ENCODE results near the gene FNDC7.
"Not testable (repeated sequence)": the region's sequence is repeated elsewhere in the genome, so short reads cannot be mapped to it uniquely, and the experiment has no call there.

Gene FNDC7

DNA sequence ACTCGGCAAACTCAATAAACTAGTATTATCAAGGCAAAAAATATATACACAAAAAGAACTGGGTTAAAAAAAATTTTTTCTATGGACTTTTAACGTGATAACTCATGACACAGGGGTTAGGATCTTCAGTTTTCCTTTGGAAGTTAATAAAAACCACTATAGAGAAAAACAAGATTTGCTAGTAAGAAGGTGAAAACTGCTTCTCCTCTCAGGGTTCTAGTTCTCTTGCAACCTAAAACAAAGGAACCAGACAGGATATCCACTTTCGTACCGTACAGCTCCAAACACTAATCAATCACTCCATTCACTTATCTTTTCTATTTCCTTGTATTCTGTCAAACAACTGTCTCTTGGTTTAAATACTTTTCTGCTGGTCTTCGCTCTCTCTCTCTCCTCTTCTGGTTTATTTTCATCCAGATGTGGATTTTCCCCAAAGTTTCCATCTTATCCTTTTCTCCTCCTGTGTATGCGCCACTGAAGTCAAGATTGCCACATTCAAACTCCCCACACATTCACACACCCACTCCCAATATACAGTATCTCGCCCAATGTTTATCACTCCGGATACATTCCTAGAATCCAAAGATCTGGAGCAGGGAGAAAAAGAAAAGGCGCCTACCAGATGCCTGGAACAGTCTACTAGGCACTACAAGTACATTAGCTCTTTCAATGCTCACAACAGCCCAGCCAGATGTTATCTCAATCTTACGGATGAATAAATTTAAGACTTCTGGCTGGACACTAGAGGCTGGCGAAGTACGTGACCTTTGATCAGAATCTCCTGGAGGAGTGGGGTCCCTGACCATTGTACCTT is 21.4 kb upstream of the FNDC7 start:
- no peak for TF ChIP-seq ZNF274 (IDR thresholded peaks at IDR 0.05; ENCODE audit: low read depth, low read length)
- H3K4me3 ChIP-seq (ENCODE audit: low read length): peak overlapping the region; percentile 91

DNA sequence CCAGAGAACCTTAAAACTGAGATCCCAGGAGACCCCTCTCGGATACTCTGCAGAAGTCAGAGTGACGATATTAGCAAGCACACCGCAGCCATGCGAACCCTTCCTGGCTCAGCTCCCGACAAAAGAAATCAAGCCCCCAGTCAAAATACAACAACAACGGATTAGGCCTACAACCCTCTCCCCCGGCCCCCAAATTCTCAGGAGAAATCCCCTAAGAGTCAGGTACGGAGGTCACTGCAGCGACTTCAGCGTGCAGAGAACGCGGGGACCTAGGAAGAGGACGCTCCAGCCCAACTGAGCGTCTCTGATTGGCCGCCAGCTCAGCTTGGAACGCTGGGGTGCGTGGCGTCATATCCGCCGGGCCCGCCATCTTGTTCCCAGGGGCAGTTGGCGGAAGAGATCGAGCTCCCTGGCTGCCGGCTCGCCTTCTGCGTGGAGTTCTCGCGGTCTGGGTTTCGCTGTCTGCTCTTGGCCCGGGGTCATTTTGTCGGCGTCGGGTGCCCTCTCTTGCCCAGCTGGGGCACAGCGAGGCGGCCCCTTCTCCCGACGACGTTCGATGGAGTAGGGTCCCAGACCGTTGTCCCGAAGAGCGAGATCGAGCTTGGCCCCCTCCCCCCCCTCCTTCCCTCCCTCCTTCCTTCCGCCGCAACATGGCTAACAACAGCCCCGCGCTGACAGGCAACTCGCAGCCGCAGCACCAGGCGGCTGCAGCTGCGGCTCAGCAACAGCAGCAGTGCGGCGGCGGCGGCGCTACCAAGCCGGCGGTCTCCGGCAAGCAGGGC is 20.6 kb upstream of the FNDC7 start, which contains the start of gene PRPF38B:
Gene PRPF38B, plus strand, starts transcription at position 369 of the 782 bp plus-strand sequence. Its CDS starts 282 bp downstream, at position 651.
- TF ChIP-seq ZNF274 (IDR thresholded peaks at IDR 0.05; ENCODE audit: low read depth, low read length): no peak

DNA sequence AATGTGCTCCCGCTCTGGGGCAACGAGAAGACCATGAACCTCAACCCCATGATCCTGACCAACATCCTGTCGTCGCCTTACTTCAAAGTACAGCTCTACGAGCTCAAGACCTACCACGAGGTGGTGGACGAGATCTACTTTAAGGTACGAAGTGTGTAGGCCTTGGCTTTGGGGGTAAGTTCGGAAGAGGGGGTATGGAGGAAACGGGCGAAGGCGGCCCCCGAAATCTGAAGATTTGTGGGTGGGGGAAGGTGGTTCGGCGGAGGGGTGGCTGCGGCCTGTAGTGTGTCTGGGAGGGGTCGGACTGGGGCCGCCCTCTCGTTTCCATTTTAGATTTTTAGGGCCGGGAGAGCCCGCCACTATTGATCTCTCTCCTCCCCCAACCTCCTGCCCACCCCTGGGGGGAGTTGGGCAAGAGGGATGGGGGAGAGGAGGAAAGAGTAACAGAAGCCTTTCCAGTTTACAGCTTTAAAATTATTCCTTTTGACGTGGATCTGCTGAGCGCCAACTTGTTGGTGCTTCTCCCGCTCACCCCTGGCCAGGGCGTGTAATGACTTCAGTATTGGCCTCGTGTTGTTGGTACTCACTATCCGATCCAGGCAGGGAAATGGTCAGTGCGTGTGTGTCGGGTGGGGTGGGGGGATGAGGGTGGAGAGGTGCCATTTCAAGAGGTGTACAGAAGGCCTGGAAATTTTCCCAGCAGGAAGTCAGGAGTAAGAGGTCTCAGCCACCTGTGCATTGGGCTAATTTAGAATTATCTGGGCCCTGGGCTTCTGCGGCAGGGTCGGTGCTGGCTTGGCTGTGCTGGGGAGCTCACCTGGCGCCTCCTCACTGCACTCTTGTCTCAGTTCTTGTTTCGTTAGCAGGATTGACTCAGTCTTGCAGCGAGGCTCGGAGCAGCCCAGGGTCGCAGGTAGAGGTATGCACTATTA is 19.7 kb upstream of the FNDC7 start:
- peak overlapping the region; percentile 91 for H3K4me3 ChIP-seq (ENCODE audit: low read length)
- no peak for TF ChIP-seq ZNF274 (IDR thresholded peaks at IDR 0.05; ENCODE audit: low read depth, low read length)

More for the DNA sequence above, 20.6 kb upstream of the FNDC7 start, which contains the start of gene PRPF38B:
- peak within 1 kb of the TSS; percentile 91 for H3K4me3 ChIP-seq (ENCODE audit: low read length)

DNA sequence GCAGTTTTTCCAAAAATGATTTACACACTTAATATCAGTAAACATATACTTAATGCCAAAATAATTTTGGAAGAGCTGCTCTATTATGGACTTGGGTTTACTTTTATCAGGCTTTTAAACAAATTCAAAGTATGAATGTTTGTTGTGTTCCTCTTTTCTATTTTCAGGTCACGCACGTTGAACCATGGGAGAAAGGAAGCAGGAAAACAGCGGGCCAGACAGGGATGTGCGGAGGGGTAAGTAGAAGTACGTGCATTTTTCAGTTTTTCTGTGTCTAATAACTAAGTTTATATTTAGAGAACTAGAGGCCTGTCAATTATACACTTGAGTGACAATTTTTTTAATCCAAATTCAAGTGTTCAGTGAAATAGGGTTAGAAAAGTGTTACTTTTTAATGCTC is 17.2 kb upstream of the FNDC7 start:
- no peak overlapping the region; the same call in 1 of the 2 replicates for H3K4me3 ChIP-seq (ENCODE audit: low read length)
- no peak for TF ChIP-seq ZNF274 (IDR thresholded peaks at IDR 0.05; ENCODE audit: low read depth, low read length)

DNA sequence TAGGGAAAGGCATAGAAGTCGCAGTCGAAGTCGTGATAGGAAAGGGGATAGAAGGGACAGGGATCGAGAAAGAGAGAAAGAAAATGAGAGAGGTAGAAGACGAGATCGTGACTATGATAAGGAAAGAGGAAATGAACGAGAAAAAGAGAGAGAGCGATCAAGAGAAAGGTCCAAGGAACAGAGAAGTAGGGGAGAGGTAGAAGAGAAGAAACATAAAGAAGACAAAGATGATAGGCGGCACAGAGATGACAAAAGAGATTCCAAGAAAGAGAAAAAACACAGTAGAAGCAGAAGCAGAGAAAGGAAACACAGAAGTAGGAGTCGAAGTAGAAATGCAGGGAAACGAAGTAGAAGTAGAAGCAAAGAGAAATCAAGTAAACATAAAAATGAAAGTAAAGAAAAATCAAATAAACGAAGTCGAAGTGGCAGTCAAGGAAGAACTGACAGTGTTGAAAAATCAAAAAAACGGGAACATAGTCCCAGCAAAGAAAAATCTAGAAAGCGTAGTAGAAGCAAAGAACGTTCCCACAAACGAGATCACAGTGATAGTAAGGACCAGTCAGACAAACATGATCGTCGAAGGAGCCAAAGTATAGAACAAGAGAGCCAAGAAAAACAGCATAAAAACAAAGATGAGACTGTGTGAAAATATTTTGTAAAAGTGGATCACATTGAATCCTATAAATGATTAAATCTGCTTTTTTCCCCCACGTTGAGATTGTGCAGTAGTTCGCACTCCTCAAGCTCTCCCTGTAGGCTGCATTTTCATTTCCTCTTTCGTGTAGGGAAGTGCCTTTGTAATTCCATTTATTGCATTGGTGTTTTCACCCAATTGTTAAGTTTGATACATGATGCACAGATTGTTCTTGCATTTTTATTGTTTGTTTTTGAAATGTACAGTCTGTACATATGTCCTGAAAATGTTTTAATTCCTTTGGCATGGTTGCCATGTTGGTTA is 13.1 kb upstream of the FNDC7 start:
- no peak for TF ChIP-seq ZNF274 (IDR thresholded peaks at IDR 0.05; ENCODE audit: low read depth, low read length)
- no peak overlapping the region for H3K4me3 ChIP-seq (ENCODE audit: low read length)

DNA sequence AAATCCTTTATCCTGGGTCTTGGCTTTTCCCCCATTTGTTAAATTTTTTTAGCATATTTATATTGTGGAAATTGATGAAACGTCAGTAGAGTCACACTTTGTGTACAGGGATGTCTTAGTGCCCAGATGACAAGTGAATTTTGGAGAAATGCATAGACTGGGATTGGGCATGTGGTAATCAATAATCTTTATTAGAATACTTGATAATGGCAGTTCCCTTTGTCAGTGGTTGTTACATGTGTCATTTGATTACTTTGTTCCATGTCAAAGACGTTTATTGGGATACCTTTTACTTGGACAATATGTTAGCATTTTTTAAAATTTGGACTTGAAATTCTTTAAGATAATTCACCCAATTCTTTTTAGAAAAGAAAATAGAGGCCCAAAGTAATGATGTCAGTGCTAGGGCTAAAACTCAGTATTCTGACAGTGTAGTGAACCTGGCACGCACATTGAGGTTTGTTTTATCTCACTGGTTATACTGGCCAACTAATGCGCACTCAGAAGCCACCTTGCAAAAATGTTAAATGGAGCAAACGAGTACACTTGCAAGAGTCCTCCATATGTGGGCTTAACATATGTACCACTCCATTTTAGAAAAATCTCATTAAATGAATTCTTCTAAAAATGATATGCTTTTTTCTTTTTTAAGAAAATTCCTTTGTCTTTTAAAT is 11.4 kb upstream of the FNDC7 start:
- H3K4me3 ChIP-seq (ENCODE audit: low read length): no peak overlapping the region
- no peak for TF ChIP-seq ZNF274 (IDR thresholded peaks at IDR 0.05; ENCODE audit: low read depth, low read length)

DNA sequence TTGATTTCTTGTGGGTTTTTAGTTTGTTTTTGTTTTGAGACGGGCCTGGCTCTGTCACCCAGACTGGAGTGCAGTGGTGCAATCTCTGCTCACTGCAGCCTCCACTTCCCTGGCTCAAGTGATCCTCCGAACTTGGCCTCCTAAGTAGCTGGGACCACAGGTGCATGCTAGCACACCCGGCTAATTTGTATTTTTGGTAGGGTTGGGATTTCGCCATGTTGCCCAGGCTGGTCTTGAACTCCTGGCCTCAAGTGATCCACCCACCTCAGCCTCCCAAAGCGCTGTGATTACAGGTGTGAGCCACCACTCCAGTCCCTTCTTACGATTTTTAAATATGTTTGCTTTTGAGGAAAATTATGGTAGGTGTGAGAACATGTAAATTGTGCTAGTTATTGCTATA is 10.6 kb upstream of the FNDC7 start:
- H3K4me3 ChIP-seq (ENCODE audit: low read length): not testable (repeated sequence)

DNA sequence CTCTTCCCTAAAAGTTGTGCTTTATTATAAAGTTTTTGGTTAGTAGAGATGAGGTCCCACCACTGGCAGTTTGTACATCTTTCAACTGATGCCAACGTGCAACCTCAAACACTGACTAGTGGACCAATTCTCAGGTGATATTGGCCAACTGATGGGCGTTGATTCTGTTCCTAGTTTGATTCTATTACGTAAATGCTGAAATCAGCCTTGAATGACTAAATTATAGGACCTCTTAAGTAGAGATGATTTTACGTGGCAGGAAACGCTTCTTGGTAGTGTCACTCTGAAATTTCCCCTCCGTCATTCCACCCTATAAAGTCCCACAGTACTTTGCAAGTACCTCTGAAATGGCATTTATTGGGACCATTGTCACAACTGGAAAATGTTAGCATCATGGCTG is 8.8 kb upstream of the FNDC7 start:
- TF ChIP-seq ZNF274 (IDR thresholded peaks at IDR 0.05; ENCODE audit: low read depth, low read length): no peak

DNA sequence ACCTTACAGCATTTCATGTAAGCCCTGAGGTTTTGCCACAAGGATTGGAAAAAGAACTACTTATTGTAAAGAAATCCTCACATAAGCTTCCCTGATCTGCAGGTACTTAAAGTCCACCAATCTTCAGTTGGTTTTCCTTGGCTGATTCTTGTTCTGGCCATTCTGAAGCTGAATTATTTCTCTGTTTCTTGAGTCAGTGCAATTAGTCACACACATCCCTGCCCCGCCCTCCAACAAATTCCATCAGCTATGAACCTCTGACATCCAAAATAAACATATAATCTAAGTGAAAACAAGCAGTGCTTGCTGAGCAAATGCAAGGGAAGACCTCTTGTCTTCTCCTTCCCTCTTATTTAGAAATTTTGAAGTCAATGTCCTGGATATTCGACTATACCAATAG is 8.2 kb upstream of the FNDC7 start:
- no peak for TF ChIP-seq ZNF274 (IDR thresholded peaks at IDR 0.05; ENCODE audit: low read depth, low read length)

More for the DNA sequence above, 8.8 kb upstream of the FNDC7 start:
- H3K4me3 ChIP-seq (ENCODE audit: low read length): no peak overlapping the region

DNA sequence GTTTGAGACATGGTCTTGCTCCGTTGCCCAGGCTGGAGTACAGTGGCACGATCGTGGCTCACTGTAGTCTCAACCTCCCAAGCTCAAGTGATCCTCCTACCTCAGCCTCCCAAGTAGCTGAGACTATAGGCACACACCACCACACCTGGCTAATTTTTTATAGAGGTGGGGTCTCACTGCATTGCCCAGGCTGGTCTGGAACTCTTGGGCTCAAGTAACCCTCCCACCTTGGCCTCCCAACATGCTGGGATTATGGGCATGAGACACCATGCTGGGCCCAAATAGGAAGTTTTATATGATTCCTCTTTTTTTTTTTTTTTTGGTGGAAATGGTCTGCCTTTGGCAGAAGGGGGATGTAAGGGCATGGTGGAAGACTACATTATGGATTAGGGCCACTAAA is 6.1 kb upstream of the FNDC7 start:
- TF ChIP-seq ZNF274 (IDR thresholded peaks at IDR 0.05; ENCODE audit: low read depth, low read length): no peak
- no peak overlapping the region for H3K4me3 ChIP-seq (ENCODE audit: low read length)

More for the DNA sequence above, 8.2 kb upstream of the FNDC7 start:
- H3K4me3 ChIP-seq (ENCODE audit: low read length): no peak overlapping the region

DNA sequence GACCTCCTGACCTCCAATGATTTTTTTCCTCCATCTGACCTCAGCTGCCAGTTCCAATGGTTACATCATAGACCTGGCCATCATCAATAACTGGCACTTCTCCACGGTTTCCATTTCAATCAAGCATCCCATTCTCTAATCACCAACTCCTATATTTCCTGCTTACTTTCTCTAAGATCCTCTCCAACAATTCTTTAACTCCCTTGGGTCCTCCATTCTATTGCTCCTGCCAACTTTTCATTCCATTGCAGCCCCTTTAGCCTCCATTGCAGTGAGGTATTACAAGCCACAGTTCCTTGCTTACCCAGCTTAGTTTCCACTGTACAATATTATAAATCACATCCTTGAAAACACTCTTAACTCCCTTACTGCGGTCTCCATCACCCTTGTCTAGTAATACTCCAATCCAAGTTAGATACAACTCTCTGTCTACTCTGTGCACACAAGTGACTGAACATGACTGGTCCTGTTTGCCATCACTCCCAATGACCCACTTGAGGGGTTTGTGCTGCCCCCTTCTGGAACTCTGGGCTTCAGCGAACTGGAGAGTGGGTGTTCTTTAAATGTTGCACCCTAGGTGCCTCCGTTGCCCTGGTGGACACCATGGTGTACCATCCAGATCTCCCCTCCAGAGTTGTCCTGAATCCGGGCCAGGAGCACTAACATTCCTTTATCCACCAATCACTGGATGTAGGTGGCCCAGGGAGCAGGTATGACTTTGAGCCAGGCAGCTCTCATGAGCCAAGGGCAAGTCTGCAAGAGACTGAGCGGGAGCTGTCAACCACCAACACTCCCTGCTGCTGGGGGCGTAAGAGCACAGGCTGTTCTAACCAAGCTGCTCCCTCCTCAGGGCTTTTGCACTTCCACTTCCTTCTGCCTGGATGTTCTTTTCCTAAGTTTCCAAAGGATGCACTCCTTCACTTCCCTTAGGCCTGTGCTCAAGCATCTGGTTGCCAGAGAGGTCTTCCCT is 3.7 kb upstream of the FNDC7 start:
- TF ChIP-seq ZNF274 (IDR thresholded peaks at IDR 0.05; ENCODE audit: low read depth, low read length): no peak
- H3K4me3 ChIP-seq (ENCODE audit: low read length): no peak overlapping the region

Data from GM08714 (cell line).